Lower lobe of right lung (tissue), 2 donors: ENCODE measurements around the gene FBH1. TPM values are rescaled to one million over a fixed set of nuclear protein-coding genes. Genes with fewer than 3 reads are reported as not detected.
A peak's percentile ranks its signal among the peaks of the same experiment; 100 is the strongest.

Source experiments
- ATAC-seq, 2 donors: fragments of 200-7000 bp; cut with Tn5 transposase; one replicate each; pipeline ENCODE4 v1.9.1; 2020 to 2022; ENCODE audit warnings: mild to moderate bottlenecking in 2 of 2, moderate library complexity in 2 of 2
- DNase-seq: peaks from one replicate; pipeline ENCODE4 v3.0.0-alpha.2; 2020
- H3K27ac ChIP-seq: fragments of 200-600 bp; one replicate; pipeline ENCODE4 v1.8.0; 2022
- H3K27me3 ChIP-seq: fragments of 200-600 bp; one replicate; pipeline ENCODE4 v1.8.0; 2022; ENCODE audit warnings: low read depth
- H3K36me3 ChIP-seq: fragments of 200-600 bp; one replicate; pipeline ENCODE4 v1.8.0; 2022; ENCODE audit warnings: mild to moderate bottlenecking
- H3K4me1 ChIP-seq: fragments of 200-600 bp; one replicate; pipeline ENCODE4 v1.8.0; 2022
- H3K4me3 ChIP-seq: fragments of 200-600 bp; one replicate; pipeline ENCODE4 v1.8.0; 2022; ENCODE audit warnings: mild to moderate bottlenecking
- H3K9me3 ChIP-seq: fragments of 200-600 bp; one replicate; pipeline ENCODE4 v1.8.0; 2022
- intact Hi-C: fragments of 100-400 bp; cut with DNase I; formaldehyde crosslinking; loops from one replicate; pipeline ENCODE4 v1.11.0; 2022
- total RNA-seq: library from RNA; stranded (reverse); fragmentation: NEBNext Ultra II Directional; extraction: Animal tissue kit (Norgen Biotek cat#: 25700); gene quantifications from one replicate; pipeline ENCODE4 v1.2.1, GENCODE V29; 2021
- TF ChIP-seq, protein P1 (sequence below): fragments of 200-600 bp; IDR thresholded peaks from one replicate; pipeline ENCODE4 v1.8.0; 2022; ENCODE audit warnings: antibody characterized with exemption, mild to moderate bottlenecking
- donor health status: DM: no; HTN: yes; CAD: no; lungs with severe emphysema.

FBH1 gene
- total RNA-seq, 1 donor from 2014 or later, result 64.7 TPM

DNA sequence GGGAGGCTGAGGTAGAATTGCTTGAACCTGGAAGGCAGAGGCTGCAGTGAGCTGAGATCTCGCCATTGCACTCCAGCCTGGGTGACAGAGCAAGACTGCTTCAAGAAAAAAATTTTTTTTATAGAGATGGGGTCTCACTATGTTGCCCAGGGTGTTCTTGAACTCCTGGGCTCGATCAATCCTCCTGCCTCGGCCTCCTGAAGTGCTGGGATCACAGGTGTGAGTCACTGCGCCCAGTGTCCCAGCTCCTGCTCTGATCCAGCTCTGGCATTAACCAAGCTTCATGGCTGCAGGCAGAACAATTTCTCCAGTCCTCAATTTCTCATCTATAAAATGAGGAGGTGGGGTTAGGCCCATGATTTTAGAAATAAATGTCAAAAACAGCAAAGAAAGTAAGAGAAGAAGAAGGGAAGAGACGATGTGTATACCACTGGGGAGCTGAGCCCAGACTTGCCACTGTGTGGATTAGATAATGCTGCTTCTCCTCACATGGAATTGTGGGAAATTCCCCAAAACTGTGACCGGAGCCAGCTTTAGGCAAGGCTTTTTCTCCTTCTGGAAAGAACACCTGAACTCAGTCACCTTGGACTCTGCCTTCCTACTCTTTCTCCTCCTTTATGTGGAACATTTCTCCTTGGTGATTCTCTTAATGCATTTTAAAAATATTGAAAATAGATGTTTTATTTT is 61.8 kb downstream of the FBH1 start:
- Histone ChIP-seq H3K9me3 (no peaks in the 10 kb centered on the region), H3K4me1 (peaks cover 41% of the 10 kb centered on the region), H3K27ac (peak overlapping the region; percentile 74), H3K4me3 (no peak overlapping the region), H3K27me3 (no peaks in the 10 kb centered on the region), H3K36me3 (peaks cover 44% of the 10 kb centered on the region)
- intact Hi-C loops, result no loop called here
- ATAC-seq (peak in 1 of 2 donors; percentile 3), DNase-seq (no peak)
- TF ChIP-seq, protein P1, sequence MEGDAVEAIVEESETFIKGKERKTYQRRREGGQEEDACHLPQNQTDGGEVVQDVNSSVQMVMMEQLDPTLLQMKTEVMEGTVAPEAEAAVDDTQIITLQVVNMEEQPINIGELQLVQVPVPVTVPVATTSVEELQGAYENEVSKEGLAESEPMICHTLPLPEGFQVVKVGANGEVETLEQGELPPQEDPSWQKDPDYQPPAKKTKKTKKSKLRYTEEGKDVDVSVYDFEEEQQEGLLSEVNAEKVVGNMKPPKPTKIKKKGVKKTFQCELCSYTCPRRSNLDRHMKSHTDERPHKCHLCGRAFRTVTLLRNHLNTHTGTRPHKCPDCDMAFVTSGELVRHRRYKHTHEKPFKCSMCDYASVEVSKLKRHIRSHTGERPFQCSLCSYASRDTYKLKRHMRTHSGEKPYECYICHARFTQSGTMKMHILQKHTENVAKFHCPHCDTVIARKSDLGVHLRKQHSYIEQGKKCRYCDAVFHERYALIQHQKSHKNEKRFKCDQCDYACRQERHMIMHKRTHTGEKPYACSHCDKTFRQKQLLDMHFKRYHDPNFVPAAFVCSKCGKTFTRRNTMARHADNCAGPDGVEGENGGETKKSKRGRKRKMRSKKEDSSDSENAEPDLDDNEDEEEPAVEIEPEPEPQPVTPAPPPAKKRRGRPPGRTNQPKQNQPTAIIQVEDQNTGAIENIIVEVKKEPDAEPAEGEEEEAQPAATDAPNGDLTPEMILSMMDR, result no peak

DNA sequence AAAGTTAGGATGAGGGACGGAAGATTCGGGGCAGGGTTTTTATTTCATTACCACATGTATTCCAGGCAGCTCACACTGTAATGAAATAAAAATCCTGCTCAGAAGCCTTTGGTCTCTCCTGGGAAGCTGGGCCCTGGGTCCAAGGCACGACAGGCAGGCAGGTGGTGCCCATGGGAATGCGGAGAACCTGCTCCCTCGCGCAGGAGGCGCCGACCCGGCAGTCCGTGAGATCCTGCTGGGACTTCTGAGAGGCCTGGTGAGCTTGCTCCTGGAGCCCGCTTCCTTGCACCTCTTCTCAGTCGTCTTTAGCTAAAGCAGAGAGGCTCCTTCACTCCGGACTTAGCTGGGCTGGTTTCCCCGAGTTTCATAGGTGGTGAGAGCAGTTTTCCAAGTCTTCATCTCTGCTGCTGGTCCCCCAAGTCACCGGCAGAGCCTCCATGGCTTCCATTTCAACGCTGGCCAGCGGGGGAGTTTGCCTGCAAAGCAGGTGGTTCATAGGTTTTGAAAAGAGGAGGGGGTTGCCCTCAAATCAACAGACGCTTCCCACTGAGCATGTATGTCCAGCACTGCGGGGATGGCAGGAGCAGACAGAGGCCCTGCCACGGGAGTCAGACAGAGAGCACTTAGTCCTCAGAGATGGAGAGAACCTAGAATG is 62.8 kb downstream of the FBH1 start:
- intact Hi-C loops, result no loop called here
- DNase-seq (peak; percentile 22), ATAC-seq (no peak)
- no peak overlapping the region for H3K27ac ChIP-seq
- TF ChIP-seq, protein P1, result no peak
- H3K36me3 ChIP-seq, result peaks cover 50% of the 10 kb centered on the region
- H3K27me3 ChIP-seq, result no peaks in the 10 kb centered on the region
- peaks cover 32% of the 10 kb centered on the region for H3K4me1 ChIP-seq
- H3K9me3 ChIP-seq, result no peaks in the 10 kb centered on the region
- H3K4me3 ChIP-seq, result no peak overlapping the region

DNA sequence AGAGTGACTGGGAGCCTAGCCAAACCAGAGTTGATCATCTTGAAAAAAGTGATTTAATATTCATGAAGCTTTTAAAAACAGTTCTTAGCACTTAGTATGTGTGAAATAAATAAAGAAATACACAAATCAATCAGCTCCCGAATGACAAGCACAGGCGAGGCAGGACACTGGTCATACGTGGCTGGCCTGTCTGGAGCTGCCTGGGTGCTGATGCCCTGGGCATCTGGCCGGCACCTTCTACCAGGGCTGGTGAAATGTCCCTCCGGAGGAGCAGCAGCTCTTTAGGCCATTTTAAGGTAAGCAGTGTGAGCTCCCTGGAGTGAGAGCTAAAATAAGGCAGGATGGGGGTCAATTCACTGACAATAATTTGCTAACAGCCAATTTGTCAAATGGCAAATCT is 63.6 kb downstream of the FBH1 start:
- ATAC-seq (no peak), DNase-seq (peak; percentile 30)
- Histone ChIP-seq H3K9me3 (no peaks in the 10 kb centered on the region), H3K27me3 (no peaks in the 10 kb centered on the region), H3K4me3 (no peak overlapping the region), H3K27ac (peak overlapping the region; percentile 14), H3K36me3 (peaks cover 56% of the 10 kb centered on the region), H3K4me1 (peaks cover 30% of the 10 kb centered on the region)
- TF ChIP-seq, protein P1, result no peak
- intact Hi-C loops, result no loop called here

DNA sequence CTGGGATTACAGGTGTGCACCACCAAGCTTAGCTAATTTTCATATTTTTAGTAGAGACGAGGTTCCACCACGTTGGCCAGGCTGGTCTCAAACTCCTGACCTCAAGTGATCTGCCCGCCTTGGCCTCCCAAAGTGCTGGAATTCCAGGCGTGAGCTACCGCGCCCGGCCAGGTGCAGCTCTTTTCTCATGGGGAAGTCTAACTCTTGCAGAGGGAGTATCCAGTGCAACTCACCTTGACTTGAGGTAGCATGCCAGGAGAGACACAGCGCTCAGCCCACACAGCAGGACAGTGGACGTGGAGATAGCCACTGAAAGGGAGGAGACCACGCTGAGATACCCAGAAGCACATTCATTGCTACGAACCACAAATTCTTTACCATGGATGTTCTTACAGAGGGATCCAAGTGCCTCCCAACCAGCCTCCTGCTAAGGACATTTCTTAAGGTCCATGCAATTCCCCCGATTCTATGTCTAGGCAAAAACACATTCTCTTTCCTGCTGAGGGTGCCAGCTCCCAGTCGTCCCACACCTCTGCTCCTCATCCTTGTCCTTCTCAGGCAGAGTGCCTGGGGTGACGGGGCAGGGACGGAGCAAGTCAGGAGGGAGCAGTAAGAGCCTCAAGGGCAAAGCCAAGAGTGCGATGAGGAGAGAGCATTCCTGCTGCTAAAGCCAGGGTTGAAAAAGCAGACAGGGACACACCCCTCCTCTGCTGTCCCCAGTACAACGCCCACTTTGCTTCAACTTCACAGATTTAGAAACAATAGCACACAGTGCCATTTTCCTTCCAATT is 66.3 kb downstream of the FBH1 start:
- H3K4me1 ChIP-seq, result peaks cover 4% of the 10 kb centered on the region
- H3K4me3 ChIP-seq, result no peak overlapping the region
- H3K36me3 ChIP-seq, result peaks cover 81% of the 10 kb centered on the region
- ATAC-seq (peak; percentile 40 to 54), DNase-seq (peak; percentile 45)
- H3K27ac ChIP-seq, result no peak overlapping the region
- intact Hi-C loops, result no loop called here
- TF ChIP-seq, protein P1, result no peak
- H3K27me3 ChIP-seq, result no peaks in the 10 kb centered on the region
- H3K9me3 ChIP-seq, result no peaks in the 10 kb centered on the region

DNA sequence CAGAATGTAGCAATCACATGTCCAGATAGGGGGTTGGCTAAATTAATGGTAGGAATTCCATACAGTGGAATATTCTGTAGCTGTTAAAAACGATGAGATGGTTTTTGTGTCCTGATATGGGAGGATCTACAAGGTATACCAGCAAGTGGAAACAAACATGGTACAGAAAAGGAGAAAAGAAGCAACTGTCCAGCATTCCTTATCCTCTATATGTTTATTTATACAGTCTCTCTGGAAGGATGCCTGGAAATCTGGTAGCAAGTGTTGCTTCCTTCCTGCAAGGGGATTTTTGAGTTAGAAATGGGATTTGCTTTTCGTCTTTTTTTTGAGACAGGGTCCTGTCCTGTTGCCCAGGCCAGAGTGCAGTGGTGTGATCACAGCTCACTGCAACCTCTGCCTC is 68.0 kb downstream of the FBH1 start:
- Histone ChIP-seq H3K4me3 (no peak overlapping the region), H3K27me3 (no peaks in the 10 kb centered on the region), H3K4me1 (no peaks in the 10 kb centered on the region), H3K36me3 (peaks cover 82% of the 10 kb centered on the region), H3K27ac (no peak overlapping the region), H3K9me3 (no peaks in the 10 kb centered on the region)
- DNase-seq (no peak), ATAC-seq (no peak)
- TF ChIP-seq, protein P1, result no peak
- intact Hi-C loops, result no loop called here
